GM12874 (cell line): ENCODE results near the gene KLHDC8A.

Experiments
- CTCF ChIP-seq: IDR thresholded peaks from 2 replicates; pipeline ENCODE4 v1.5.1; 2011; ENCODE audit warnings: low read depth, mild to moderate bottlenecking, control low read depth, low read length, moderate library complexity; ENCODE audit not compliant: insufficient read depth

KLHDC8A gene

GRCh38 chr1:205312866-205313562, 43.7 kb downstream of the KLHDC8A start:
- TF ChIP-seq CTCF: no peak

- no peak for TF ChIP-seq CTCF
Observed at GRCh38 chr1:205310976-205311704, 45.6 kb downstream of the KLHDC8A start.

- TF ChIP-seq CTCF: no peak
Observed at GRCh38 chr1:205309741-205310140, 47.0 kb downstream of the KLHDC8A start.

GRCh38 chr1:205306929-205307566, 49.7 kb downstream of the KLHDC8A start:
- no peak for TF ChIP-seq CTCF

- TF ChIP-seq CTCF: no peak
Observed at GRCh38 chr1:205304695-205305070, 52.0 kb downstream of the KLHDC8A start.

- TF ChIP-seq CTCF: no peak
Observed at GRCh38 chr1:205304046-205304694, 52.6 kb downstream of the KLHDC8A start.
